T1000 (cell line): ENCODE measurements around the gene BHLHE40.

Experiments
- DNase-seq: peaks from one replicate; lab custom pipeline; 2025; ENCODE audit warnings: mixed read lengths; lab: John Stamatoyannopoulos, UW

Gene BHLHE40

DNA sequence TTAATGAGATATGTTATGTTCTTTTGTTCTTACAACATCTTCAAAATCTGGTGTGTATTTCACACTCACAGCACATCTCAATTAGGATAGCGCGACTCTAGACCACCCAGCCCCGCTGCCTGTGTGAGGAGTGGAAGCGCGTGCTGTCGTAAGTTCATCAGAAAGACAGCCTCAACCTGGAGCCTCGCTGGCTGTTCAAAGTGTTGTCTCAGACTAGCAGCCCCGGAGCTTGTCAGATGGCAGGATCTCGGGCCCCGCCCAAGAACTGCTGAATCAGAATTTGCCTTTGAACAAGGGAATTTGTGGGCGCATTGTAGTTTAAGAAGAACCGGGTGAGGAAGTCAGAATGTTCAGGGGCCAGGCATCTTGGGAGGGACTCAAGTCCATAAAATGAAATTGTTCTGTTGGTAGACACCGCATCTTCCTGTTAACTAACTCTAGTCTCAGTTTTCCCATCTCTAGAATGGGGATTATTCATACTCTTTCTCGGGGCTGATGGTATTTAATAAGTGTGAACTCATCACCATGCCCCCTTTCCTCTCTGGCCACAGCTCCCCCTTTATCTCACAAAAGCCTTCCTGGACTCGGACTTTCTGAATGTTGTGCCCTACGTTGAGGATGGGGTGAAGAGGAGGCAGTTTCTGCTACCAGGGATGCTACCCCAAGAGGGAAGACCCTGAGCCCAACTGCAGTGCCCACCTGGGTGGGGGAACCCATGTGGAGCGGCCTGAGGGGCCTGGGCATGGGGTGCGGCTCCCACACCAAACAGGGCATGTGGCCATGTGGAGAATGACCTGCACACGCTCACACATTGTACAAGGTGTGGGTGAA lies 40.4 kb downstream of the BHLHE40 start:
- DNase-seq: no peak

DNA sequence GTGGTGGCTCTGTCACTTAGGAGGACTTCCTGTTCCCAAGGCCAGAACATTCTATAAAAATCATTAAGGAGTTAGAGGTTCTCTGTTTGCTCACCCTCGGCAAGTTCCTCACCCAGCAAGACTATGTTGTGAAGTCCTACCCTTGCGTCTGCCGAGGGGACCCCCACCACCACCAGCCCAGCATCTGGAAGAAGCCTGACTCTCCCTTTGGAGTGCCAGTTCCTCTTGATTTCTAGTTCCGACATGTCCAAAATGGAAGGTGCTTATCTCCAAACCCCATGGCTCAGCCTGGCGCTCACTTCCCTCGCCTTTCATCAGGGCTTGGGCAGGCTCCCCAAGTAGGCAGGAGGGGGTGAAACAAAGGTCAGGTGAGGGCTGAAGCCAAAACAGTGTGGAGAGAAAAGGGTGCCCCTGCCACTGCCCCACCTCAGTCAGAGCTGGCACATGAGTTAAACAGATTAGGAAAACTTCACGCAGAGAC lies 41.0 kb downstream of the BHLHE40 start:
- DNase-seq: no peak

DNA sequence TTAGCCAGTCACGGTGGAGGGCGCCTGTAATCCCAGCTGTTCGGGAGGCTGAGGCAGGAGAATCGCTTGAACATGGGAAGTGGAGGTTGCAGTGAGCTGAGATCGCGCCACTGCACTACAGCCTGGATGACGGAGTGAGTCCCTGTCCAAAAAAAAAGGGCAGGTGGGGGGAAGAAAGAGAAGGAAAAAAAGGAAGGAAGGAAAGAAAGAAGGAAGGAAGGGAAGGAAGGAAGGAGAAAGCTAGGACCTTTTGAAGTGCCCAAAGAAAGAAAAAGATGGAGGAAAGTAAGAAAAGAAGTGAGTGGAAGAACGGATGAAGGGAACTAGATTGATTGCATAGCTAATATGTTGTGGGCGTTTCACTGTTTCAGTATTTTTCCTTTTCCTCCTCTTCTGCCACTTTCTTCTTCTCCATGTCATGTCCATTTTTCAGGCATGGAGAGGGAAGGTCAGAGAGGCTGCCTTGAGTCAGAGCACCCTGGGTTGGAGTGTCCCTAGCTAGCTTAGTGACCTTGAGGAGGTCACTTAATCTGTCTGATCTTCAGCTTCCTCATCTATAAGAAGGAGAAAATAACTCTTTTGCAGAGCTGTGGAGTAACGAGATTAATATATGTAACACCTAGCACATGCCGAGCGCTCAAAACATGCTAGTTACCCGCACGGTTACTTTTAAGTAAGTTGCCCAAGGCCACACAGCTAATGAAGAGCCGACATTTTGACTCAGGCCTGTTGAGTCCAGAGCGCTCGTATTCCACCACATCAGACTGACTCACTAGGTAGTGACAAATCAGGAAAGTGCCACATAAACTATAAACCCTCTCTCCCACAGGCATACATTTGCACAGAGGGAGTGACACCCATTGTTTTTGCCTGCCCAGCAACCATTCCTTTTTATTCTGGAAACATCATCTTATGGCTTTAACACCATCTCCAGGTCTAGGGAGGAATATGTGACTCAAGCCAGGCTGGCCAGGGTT lies 42.2 kb downstream of the BHLHE40 start:
- DNase-seq: peak; percentile 3

DNA sequence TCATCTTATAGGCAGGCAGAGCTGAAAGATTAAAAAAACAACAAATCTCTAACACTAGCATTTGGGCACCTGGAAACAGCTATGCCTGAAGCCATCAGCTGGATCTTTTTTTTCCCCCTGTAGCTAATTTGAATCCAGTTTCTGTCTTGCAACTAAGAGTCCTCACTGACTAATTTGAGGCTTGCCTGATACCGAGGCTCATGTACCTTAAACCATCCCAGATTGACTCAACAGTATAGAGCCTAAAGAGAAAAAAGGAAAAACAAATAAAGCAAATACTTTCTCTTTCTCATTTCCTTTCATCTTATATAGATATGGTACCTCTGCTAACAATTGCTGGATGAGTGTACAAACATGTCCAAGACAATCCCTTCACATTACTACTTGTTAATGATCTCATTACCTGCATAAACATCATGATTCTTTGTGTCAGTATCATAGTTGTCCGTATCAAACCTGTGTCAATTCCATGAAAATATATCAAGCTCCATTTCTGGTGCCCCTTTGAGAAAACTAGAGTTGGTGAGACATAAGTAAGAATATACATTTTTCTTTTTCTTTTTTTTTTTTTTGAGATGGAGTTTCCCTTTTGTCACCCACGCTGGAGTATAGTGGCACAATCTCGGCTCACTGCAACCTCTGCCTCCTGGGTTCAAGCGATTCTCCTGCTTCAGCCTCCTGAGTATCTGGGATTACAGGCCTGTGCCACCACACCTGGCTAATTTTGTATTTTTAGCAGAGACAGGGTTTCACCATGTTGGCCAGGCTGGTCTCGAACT lies 43.1 kb downstream of the BHLHE40 start:
- no peak for DNase-seq

DNA sequence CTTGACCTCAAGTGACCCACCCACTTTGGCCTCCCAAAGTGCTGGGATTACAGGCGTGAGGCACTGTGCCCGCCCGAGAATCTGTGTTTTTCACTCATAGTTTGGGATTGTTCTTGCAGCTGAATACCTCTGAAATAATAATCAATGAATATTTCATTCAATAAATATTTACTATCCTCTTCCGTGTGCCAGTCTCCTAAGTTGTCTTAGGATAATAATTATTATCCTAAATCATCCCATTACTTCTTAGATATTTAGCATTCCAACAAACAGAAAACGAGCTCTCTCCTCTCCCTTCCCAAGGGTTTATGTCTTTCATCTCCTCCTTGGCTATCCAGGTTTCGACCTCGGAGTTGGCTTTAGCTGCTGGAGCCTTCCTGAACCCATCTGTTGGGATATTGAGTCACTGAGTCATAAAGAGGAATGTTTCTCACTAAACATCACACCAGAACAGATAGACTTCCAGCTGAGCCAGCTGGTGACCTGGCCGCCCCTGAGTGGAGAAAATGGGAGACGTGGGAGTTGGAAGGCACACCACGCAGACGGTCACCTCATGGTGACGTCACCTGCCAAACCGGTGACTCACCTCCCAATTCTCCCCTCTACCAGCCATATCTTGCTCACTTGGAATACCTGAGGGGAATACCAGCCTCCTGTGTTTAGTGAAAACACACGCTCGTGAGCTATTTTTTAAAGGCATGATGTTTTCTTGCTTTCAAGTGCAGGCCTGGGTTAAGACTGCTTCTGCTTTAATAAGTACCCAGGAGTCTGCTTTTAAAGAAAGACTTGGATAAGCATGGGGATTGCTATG lies 43.9 kb downstream of the BHLHE40 start:
- peak; percentile 90 for DNase-seq

DNA sequence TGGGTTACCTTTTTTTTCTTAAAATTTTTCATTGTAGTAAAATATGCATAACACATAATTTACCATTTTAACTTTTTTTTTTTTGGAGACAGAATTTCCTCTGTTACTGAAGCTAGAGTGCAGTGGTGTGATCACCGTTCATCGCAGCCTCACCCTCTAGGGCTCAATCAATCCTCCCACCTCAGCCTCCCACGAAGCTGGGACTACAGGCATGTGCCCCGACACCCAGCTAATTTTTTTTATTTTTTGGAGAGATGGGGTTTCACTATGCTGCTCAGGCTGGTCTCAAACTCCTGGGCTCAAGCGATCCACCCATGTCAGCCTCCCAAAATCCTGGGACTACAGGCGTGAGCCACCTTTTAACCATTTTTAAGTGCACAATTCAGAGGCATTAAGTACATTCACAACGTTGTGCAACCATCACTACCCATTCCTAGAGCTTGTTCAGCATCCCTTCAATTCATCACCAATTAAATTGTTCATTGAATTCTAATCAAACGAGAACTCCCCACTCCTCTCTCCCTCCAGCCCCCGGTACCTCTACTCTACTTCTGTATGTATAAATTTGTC lies 44.6 kb downstream of the BHLHE40 start:
- no peak for DNase-seq

DNA sequence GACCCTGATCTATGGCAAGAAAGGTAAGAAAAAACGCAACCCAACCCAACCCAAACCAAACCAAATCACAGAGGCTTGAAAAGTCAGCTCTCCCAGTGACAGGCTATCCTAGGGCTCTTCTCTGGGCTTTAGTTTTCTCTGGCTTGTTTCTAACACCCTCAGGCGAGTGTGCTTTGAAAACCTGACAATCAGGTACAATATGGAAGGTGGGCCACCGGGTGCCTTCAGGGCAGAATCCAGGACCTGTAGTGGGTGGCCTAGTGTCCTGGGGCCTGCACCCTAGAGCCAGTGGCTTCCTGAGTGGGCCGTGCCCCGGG lies 46.8 kb downstream of the BHLHE40 start:
- no peak for DNase-seq

DNA sequence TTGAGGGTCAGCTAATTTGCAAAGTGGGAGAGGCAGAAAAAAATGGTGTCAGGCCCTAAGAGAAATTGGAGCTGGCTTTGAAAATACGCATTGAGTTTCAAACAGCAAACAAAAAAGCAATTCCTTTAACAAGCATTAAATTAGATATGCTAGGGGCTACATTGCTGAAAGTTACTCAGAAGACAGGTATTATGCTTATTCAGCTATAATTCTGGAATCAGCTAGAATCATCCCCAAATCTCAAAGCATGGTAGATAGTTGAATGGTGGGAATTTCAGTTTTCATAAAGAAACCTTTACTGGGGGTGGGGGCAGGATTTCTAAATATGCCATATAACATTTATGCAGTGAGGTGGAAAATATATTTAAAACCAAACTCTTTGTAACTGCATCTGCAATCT lies 50.5 kb downstream of the BHLHE40 start:
- DNase-seq: no peak

DNA sequence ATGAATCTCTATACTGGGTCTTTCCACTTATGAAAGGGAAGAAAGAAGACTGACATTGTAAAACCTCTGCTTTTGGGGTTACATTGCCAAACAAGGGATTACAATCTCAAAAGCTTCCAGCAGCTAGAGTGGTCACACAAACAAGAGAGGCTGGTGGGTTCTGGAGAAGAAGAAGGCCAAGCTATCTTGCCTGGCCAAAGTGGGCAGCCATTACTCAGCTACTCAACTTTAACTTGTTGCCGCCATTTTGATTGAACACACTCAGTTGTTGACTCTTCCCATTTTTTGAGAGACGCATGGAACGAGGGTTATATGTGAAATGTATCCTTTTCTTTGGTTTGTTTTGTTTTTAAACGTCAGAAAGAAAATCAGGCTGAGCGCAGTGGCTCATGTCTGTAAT lies 50.9 kb downstream of the BHLHE40 start:
- DNase-seq: no peak

DNA sequence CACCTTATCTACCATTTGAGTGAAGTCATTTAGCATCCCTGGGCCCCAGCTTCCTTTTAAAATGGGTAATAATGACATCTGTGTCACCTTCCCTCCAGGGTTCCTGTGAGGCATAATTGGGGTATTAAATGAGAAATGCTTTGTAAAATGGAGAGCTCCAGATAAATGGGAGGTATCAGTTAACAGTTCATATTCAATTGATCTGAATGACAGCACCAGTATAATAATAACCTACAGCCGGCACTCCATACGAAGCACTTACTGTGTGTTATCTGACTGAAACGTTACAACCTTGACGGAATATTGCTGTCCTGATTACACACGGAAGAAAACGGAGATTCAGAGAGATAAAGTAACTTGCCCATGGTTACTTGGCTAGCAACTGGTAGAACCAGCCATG lies 53.6 kb downstream of the BHLHE40 start:
- no peak for DNase-seq
